ENCODE measurements around the gene C1QB. TPM values are rescaled to one million over a fixed set of nuclear protein-coding genes. Genes with fewer than 3 reads are reported as not detected.

C1QB gene
- total and polyA plus RNA-seq, 7 donors = 82.0 to 843 (median 367) TPM

DNA sequence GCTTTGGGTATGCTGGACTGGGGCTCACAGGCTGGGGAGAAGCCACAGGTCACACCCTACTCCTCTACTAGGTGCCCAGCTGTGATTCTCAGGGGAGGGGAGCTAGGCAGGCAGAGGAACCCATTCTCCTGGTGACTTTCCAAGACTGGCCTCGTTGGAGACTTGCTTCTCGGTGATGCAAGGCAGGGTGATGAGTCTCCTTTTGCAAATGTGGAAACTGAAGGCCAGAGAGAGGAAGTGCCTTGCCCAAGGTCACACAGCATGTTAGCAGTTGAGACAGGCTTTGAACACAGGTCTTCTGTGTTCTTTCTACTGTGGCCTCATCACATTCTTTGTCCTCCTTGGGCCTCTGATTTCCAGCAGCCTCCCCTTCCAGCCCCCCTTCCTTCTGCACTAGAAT lies 37.1 kb upstream of the C1QB start:
- intact Hi-C loops (cut with DNase I) = no loop called here
- H3K27me3 ChIP-seq = peaks cover 4 to 97% (median 44%) of the 10 kb centered on the region in 3 donors
- H3K4me1 ChIP-seq = no peaks in the 10 kb centered on the region
- H3K4me3 ChIP-seq = no peak overlapping the region
- TF ChIP-seq EP300 (IDR thresholded peaks at IDR 0.05) = no peak
- TF ChIP-seq, protein P1, sequence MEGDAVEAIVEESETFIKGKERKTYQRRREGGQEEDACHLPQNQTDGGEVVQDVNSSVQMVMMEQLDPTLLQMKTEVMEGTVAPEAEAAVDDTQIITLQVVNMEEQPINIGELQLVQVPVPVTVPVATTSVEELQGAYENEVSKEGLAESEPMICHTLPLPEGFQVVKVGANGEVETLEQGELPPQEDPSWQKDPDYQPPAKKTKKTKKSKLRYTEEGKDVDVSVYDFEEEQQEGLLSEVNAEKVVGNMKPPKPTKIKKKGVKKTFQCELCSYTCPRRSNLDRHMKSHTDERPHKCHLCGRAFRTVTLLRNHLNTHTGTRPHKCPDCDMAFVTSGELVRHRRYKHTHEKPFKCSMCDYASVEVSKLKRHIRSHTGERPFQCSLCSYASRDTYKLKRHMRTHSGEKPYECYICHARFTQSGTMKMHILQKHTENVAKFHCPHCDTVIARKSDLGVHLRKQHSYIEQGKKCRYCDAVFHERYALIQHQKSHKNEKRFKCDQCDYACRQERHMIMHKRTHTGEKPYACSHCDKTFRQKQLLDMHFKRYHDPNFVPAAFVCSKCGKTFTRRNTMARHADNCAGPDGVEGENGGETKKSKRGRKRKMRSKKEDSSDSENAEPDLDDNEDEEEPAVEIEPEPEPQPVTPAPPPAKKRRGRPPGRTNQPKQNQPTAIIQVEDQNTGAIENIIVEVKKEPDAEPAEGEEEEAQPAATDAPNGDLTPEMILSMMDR (IDR thresholded peaks at IDR 0.05) = no peak
- no peak for TF ChIP-seq POLR2A (IDR thresholded peaks at IDR 0.05)
- no peak for TF ChIP-seq POLR2AphosphoS5 (IDR thresholded peaks at IDR 0.05)
- no peaks in the 10 kb centered on the region for H3K9me3 ChIP-seq
- 66 to 71% methylated on average over 2 of the region's 2 CpGs for WGBS, 2 donors
- H3K36me3 ChIP-seq = no peaks in the 10 kb centered on the region
- no peak for DNase-seq
- no peak overlapping the region for H3K27ac ChIP-seq

DNA sequence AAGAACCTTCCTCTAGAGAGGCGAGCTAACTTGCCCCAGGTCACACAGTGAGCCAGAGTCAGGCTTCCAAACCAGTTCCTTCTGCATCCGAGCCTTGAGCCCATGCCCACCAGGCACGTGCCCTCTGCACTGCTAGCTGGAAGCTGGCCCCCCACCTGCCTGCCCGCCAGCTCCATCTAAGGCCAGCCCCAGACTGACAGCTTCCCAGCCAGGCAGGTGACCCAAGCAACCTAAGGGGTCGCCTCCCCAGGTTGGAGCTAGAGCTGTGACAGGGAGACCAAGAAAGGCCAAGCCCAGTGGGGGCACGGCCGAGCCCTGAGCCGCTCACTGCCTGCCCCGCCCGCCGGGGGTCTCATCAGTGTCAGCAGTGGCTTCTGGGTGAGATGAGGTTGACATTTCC lies 36.5 kb upstream of the C1QB start:
- Histone ChIP-seq H3K4me1 (no peaks in the 10 kb centered on the region), H3K27me3 (peaks cover 4 to 94% (median 44%) of the 10 kb centered on the region in 3 donors), H3K36me3 (no peaks in the 10 kb centered on the region), H3K27ac (no peak overlapping the region), H3K9me3 (no peaks in the 10 kb centered on the region), H3K4me3 (no peak overlapping the region)
- intact Hi-C loops (cut with DNase I) = no loop called here
- WGBS, 2 donors = 45 to 53% methylated on average over 11 of the region's 11 CpGs
- TF ChIP-seq EP300 (IDR thresholded peaks at IDR 0.05) (no peak), POLR2A (IDR thresholded peaks at IDR 0.05) (no peak), POLR2AphosphoS5 (IDR thresholded peaks at IDR 0.05) (no peak)
- TF ChIP-seq, protein P1 (IDR thresholded peaks at IDR 0.05) = no peak
- no peak for DNase-seq

DNA sequence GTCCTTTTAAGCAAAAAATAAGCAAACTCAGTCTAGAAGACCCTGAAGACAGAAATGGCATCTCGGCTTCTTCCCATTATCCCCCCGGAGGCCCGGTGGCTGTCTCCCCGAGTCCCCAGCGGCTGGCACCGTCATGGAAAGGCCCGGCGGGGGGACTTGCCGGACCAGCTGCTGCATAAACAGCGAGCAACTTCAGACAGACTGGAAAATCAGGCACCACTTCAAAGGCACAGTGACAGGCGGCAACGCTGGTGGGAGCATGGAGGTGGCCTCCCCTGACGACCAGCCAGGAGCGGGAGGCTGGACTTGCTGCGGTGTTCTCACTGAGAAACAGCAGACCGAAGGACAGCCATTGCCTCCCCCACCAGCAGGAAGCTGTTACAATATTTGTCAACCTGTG lies 35.0 kb upstream of the C1QB start:
- intact Hi-C loops (cut with DNase I) = no loop called here
- no peak for TF ChIP-seq EP300 (IDR thresholded peaks at IDR 0.05)
- no peak for TF ChIP-seq POLR2AphosphoS5 (IDR thresholded peaks at IDR 0.05)
- no peak for TF ChIP-seq POLR2A (IDR thresholded peaks at IDR 0.05)
- TF ChIP-seq, protein P1 (IDR thresholded peaks at IDR 0.05) = no peak
- H3K36me3 ChIP-seq = no peaks in the 10 kb centered on the region
- no peak for DNase-seq
- H3K4me1 ChIP-seq = no peaks in the 10 kb centered on the region
- peaks cover 0 to 87% (median 45%) of the 10 kb centered on the region in 3 donors for H3K27me3 ChIP-seq
- WGBS, 2 donors = 29 to 38% methylated on average over 16 of the region's 16 CpGs
- H3K9me3 ChIP-seq = no peaks in the 10 kb centered on the region
- no peak overlapping the region for H3K27ac ChIP-seq
- no peak overlapping the region for H3K4me3 ChIP-seq

DNA sequence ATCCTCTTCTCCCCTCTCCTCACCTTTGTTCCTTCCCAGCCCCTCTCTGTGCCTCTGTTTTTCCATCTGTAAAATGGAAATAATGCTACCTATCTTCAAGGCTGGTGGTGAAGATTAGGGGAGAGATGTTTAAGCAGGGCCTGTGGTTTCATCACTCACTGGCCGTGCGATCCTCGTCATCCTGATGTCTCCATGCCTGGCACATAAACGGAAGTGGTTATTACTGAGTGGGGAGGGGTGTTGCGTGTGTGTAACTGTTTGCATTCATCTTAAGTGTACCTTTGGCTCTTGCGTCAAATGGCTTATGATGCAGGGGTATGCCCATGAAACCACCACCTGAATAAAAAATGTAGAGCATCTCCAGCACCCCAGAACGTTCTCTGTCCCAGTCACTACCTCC lies 33.8 kb upstream of the C1QB start:
- Histone ChIP-seq H3K36me3 (no peaks in the 10 kb centered on the region), H3K9me3 (no peaks in the 10 kb centered on the region), H3K4me1 (no peaks in the 10 kb centered on the region), H3K27ac (no peak overlapping the region), H3K4me3 (no peak overlapping the region), H3K27me3 (peaks cover 0 to 86% (median 45%) of the 10 kb centered on the region in 3 donors)
- no peak for DNase-seq
- TF ChIP-seq POLR2A (IDR thresholded peaks at IDR 0.05) = no peak
- no peak for TF ChIP-seq POLR2AphosphoS5 (IDR thresholded peaks at IDR 0.05)
- 59 to 69% methylated on average over 7 of the region's 7 CpGs for WGBS, 2 donors
- intact Hi-C loops (cut with DNase I) = no loop called here

DNA sequence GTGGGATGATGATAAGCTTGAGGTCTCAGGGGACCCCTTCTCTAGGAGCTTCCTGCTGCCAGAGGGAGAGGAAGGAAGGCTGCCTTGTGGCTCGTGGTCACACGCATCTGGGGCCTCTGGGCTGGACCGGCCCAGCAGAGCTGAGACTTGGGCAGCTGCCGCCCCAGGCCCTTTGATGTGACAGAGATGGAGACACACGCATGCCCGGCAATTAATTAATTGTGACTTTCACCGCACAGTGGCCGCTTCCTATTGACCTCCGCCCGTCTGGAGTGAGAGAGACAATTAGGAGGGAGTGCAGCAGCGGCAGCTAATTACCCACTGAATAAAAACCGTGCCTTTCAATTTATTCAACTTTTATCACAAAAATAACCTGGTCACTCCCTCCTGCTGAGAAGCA lies 33.2 kb upstream of the C1QB start:
- Histone ChIP-seq H3K4me1 (no peaks in the 10 kb centered on the region), H3K27ac (no peak overlapping the region), H3K9me3 (no peaks in the 10 kb centered on the region), H3K4me3 (no peak overlapping the region), H3K36me3 (no peaks in the 10 kb centered on the region), H3K27me3 (peaks cover 0 to 86% (median 50%) of the 10 kb centered on the region in 3 donors)
- TF ChIP-seq, protein P1 (IDR thresholded peaks at IDR 0.05) = no peak
- no peak for TF ChIP-seq EP300 (IDR thresholded peaks at IDR 0.05)
- TF ChIP-seq POLR2A (IDR thresholded peaks at IDR 0.05) = no peak
- TF ChIP-seq POLR2AphosphoS5 (IDR thresholded peaks at IDR 0.05) = no peak
- WGBS, 2 donors = 60 to 61% methylated on average over 12 of the region's 12 CpGs
- DNase-seq = no peak
- intact Hi-C loops (cut with DNase I) = no loop called here

Data from sigmoid colon (tissue), 7 donors.